AG09319 (cell line): ENCODE data around the gene MED17.

ENCODE experiments used
- DNase-seq: peaks from one replicate; pipeline ENCODE4 v3.0.0-alpha.2; 2010; ENCODE audit warnings: low read depth; ENCODE audit errors: extremely low read depth
- CTCF ChIP-seq: IDR thresholded peaks from 2 replicates; pipeline ENCODE4 v1.5.1; 2011; ENCODE audit warnings: low read depth, mild to moderate bottlenecking, inconsistent platforms, low read length, moderate library complexity

The MED17 gene

GRCh38 chr11:93784145-93784934 lies at the start of gene MED17:
Gene MED17 (plus strand): TSS chr11:93784282. CDS start chr11:93784514, 232 bp downstream.
- DNase-seq, result peak; percentile 71
- peak; percentile 43 for TF ChIP-seq CTCF

- TF ChIP-seq CTCF, result no peak
- no peak for DNase-seq
Observed at GRCh38 chr11:93734427-93735222, 49.5 kb upstream of the MED17 start.

GRCh38 chr11:93735627-93736026 lies 48.5 kb upstream of the MED17 start:
- no peak for DNase-seq
- no peak for TF ChIP-seq CTCF

GRCh38 chr11:93736129-93736528 lies 48.0 kb upstream of the MED17 start:
- no peak for DNase-seq
- no peak for TF ChIP-seq CTCF

GRCh38 chr11:93737904-93738612 lies 46.0 kb upstream of the MED17 start:
- no peak for DNase-seq
- no peak for TF ChIP-seq CTCF

GRCh38 chr11:93738647-93739081 lies 45.4 kb upstream of the MED17 start:
- TF ChIP-seq CTCF, result no peak
- no peak for DNase-seq
